Fibroblast of the aortic adventitia (primary cell): ENCODE results near the gene TMEM205. TPM values are rescaled to one million over a fixed set of nuclear protein-coding genes. Genes with fewer than 3 reads are reported as not detected.
"Not testable (repeated sequence)": the region's sequence is repeated elsewhere in the genome, so short reads cannot be mapped to it uniquely, and the experiment has no call there.

Experiments
- DNase-seq: peaks from one replicate; pipeline ENCODE4 v3.0.0-alpha.2; 2010; ENCODE audit warnings: low read depth
- H3K4me3 ChIP-seq: 2 replicates; pipeline ENCODE4 v1.5.1; 2011; ENCODE audit warnings: low read depth, mild to moderate bottlenecking, control low read depth, low read length, moderate library complexity
- total RNA-seq: library from RNA; depleted of rRNA; stranded (reverse); fragments of >200 nt; gene quantifications from 2 replicates; pipeline ENCODE4 v1.2.3, GENCODE V29; 2012; ENCODE audit warnings: low replicate concordance
- TF ChIP-seq, protein P1 (sequence below): IDR thresholded peaks from 2 replicates; pipeline ENCODE4 v1.5.1; 2011; ENCODE audit warnings: mild to moderate bottlenecking, low read length, control low read depth, inconsistent platforms; ENCODE audit not compliant: insufficient read depth

Gene TMEM205
- total RNA-seq, 1 donor, result 79.6 TPM

DNA sequence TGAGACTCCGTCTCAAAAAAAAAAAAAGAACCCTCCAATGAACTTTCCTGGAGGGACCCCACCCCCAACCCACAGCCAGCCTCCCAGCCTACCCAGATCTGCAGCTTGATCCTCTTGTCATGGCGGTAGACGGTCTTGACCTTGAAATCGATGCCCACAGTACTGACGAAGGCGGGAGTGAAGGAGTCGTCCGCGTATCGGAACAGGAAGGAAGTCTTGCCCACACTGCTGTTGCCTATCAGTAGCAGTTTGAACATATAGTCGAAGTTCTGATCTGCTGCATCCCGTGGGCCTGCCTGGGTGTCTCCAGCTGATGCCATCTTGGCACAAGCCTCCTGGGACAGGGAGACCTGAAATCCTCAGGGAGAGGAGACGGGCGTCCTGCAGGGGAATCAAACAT, 9.0 kb downstream of the TMEM205 start:
- DNase-seq, result no peak
- TF ChIP-seq, protein P1, sequence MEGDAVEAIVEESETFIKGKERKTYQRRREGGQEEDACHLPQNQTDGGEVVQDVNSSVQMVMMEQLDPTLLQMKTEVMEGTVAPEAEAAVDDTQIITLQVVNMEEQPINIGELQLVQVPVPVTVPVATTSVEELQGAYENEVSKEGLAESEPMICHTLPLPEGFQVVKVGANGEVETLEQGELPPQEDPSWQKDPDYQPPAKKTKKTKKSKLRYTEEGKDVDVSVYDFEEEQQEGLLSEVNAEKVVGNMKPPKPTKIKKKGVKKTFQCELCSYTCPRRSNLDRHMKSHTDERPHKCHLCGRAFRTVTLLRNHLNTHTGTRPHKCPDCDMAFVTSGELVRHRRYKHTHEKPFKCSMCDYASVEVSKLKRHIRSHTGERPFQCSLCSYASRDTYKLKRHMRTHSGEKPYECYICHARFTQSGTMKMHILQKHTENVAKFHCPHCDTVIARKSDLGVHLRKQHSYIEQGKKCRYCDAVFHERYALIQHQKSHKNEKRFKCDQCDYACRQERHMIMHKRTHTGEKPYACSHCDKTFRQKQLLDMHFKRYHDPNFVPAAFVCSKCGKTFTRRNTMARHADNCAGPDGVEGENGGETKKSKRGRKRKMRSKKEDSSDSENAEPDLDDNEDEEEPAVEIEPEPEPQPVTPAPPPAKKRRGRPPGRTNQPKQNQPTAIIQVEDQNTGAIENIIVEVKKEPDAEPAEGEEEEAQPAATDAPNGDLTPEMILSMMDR, result no peak
- no peak overlapping the region for H3K4me3 ChIP-seq

DNA sequence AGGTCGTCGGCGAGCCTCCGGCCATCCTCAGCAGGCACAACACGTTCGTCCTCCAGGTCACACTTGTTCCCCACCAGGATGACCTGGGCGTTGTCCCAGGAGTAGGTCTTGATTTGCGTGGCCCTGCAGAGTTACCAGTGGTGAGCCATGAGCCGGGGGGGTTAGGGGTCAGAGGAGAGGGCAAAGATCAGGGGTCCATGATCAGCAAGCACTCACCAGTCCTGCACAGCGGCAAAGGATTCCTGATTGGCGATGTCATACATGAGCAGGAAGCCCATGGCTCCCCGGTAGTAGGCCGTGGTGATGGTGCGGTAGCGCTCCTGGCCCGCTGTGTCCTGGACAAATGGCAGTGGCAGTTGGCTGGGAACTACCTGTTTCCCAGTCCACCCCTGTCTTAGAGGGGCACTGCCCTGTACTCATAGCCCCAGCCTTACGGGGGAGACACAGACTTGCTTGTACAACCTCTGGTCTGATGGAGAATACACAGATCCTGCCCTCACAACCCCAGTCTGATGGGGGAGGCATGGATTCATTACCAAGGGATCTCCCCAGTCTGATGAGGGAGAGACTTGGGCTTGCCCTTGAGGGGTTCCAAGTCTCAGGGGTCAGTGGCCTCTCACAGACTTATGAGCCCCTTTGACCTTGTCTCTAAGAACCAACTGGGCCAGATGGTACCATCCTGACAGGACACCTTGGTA, 10.5 kb downstream of the TMEM205 start:
- no peak for DNase-seq
- no peak overlapping the region for H3K4me3 ChIP-seq
- TF ChIP-seq, protein P1, result no peak

DNA sequence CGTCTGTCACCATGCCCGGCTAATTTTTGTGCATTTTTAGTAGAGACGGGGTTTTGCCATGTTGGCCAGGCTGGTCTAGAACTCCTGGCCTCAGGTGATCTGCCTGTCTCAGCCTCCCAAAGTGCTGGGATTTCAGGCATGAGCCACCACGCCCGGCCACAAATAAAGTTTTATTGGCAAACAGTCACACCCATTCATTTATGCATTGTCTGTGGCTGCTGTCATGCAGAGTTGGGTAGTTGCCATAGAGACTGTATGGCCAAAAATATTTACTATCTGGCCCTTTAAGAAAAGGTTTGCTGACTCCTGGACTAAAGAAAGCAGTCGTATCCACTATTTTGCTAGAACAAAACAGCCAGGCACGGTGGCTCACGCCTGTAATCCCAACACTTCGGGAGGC, 12.2 kb downstream of the TMEM205 start:
- not testable (repeated sequence) for H3K4me3 ChIP-seq, DNase-seq

DNA sequence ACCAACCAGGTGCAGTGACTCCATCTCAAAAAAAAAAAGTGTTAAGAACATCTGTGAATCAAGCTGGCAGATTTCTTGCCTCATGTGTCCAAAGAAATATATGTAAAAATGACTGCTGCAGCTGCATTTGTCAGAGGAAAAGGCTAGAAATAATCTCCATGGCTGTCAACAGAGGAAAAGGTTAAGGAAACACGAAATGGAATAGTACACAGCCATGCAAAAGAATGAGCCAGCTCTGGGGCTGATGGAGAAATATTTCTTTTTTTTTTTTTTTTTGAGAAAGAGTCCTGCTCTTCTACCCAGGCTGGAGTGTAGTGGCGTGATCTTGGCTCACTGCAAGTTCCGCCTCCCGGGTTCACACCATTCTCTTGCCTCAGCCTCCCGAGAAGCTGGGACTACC, 13.2 kb downstream of the TMEM205 start:
- DNase-seq, result no peak
- no peak overlapping the region for H3K4me3 ChIP-seq
- TF ChIP-seq, protein P1, result no peak

DNA sequence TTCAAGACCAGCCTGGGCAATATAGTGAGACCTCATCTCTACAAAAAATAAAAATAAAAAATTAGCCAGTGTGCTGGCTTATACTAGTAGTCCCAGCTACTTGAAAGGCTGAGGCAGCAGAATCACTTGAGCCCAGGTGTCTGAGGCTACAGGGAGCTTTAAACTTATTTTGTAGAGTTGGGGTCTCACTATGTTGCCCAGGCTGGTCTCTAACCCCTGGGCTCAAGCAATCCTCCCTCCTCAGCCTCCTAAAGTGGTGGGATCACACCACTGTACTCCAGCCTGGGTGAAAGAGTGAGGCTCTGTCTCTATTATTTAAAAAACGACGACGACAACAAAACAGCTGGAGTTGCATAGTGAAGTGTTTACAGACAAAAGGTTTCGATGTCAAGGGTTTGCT, 14.6 kb downstream of the TMEM205 start:
- no peak overlapping the region for H3K4me3 ChIP-seq
- TF ChIP-seq, protein P1, result no peak
- no peak for DNase-seq

DNA sequence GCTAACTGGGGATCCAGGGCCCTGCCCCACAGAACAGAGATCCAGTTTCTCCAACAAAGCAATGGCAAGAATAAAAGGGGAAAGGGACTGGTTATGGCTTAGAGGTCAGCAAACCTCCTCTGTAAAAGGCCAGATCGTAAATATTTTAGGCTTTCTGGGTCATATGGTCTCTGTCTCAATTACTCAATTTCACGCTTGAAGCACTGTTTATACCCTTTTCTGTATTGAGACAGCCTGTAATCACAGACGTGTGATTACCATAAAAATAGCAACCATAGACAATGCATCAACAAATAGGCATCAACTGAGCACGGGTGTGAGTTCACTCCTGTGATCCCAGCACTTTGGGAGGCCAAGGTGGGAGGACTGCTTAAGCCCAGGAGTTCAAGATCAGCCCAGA, 15.9 kb downstream of the TMEM205 start:
- TF ChIP-seq, protein P1, result no peak
- H3K4me3 ChIP-seq, result no peak overlapping the region
- no peak for DNase-seq

DNA sequence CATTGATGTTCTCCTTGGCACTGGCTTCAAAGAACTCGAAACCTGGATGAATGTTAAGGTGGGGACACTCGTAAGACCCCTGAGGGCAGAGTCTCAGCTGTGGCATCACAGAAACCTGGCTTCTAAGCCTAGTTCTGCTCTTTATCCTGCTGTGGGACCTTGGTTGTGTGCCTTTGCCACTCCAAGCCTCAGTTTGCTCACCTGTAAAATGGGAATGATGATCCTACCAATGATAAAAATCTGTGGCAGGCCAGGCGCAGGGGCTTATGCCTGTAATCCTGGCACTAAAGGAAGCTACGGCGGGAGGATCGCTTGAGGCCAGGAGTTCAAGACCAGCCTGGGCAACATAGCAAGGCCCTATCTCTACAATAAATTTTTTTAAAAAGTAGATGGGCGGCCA, 20.5 kb downstream of the TMEM205 start:
- no peak for DNase-seq
- TF ChIP-seq, protein P1, result no peak
- H3K4me3 ChIP-seq, result no peak overlapping the region
